K562 (cell line): ENCODE measurements around the gene LTBP1. TPM values are rescaled to one million over a fixed set of nuclear protein-coding genes. Genes with fewer than 3 reads are reported as not detected.

Experiments used
- BRD9 ChIP-seq: fragments of 450-650 bp; IDR thresholded peaks from 2 replicates; pipeline ENCODE4 v1.6.1; 2018; ENCODE audit warnings: low read depth; ENCODE audit not compliant: partially characterized antibody
- EP300 ChIP-seq: IDR thresholded peaks from 2 replicates; pipeline ENCODE4 v1.6.1; 2012; ENCODE audit warnings: low read length, improper control_type of control experiment
- FOSL1 ChIP-seq: fragments of 200-800 bp; sonication (Bioruptor generic); conservative IDR thresholded peaks from 2 replicates; pipeline ENCODE4 v1.6.1; 2016; ENCODE audit warnings: missing genetic modification characterization, missing compliant biosample characterization
- MEF2D ChIP-seq: conservative IDR thresholded peaks from 2 replicates; pipeline ENCODE4 v1.6.1; 2016; ENCODE audit warnings: low read depth, missing genetic modification characterization, missing compliant biosample characterization
- NCOA2 ChIP-seq, 2 experiments: fragments of 450-650 bp; IDR thresholded peaks; 2 replicates each; pipeline ENCODE4 v1.6.1; 2018; ENCODE audit warnings: mild to moderate bottlenecking in 2 of 2, moderate library complexity in 1 of 2; ENCODE audit not compliant: partially characterized antibody in 2 of 2
- NCOA4 ChIP-seq: fragments of 450-650 bp; IDR thresholded peaks from 2 replicates; pipeline ENCODE4 v1.6.1; 2018; ENCODE audit warnings: mild to moderate bottlenecking; ENCODE audit not compliant: partially characterized antibody
- NUFIP1 ChIP-seq: fragments of 450-650 bp; IDR thresholded peaks from 2 replicates; pipeline ENCODE4 v1.6.1; 2018; ENCODE audit not compliant: partially characterized antibody
- RAD51 ChIP-seq: fragments of 450-650 bp; IDR thresholded peaks from 2 replicates; pipeline ENCODE4 v1.7.1; 2016; ENCODE audit warnings: low read depth, mild to moderate bottlenecking, borderline replicate concordance
- RBM34 ChIP-seq: fragments of 200-400 bp; formaldehyde crosslinking; IDR thresholded peaks from 2 replicates; pipeline ENCODE4 v1.6.1; 2018; ENCODE audit warnings: low read length, borderline replicate concordance; ENCODE audit not compliant: insufficient read depth
- SAP30 ChIP-seq: fragments of 200-600 bp; sonication (generic); IDR thresholded peaks from 2 replicates; pipeline ENCODE4 v1.6.1; 2012; ENCODE audit warnings: borderline replicate concordance, low read depth, mild to moderate bottlenecking, moderate library complexity, low read length, control low read depth, inconsistent platforms; ENCODE audit not compliant: insufficient read depth, poor library complexity, severe bottlenecking
- SPI1 ChIP-seq: IDR thresholded peaks from 2 replicates; pipeline ENCODE4 v1.6.1; 2011; ENCODE audit warnings: low read depth, low read length, control low read depth, borderline replicate concordance
- TRIM28 ChIP-seq: fragments of 450-650 bp; IDR thresholded peaks from 2 replicates; pipeline ENCODE4 v1.6.1; 2017
- ZFP91 ChIP-seq: sonication (generic); formaldehyde crosslinking; IDR thresholded peaks from 2 replicates; pipeline ENCODE4 v1.8.0; 2022; ENCODE audit warnings: mild to moderate bottlenecking, missing genetic modification reagents
- ZNF146 ChIP-seq: IDR thresholded peaks from one replicate; pipeline ENCODE4 v1.6.1; 2018; ENCODE audit warnings: missing compliant biosample characterization; ENCODE audit not compliant: unreplicated experiment
- ZNF165 ChIP-seq: fragments of 250-450 bp; sonication (Bioruptor Pico); IDR thresholded peaks from 2 replicates; pipeline ENCODE4 v1.4.0; 2020; ENCODE audit warnings: borderline replicate concordance
- ZNF184 ChIP-seq: sonication (generic); formaldehyde crosslinking; IDR thresholded peaks from 2 replicates; pipeline ENCODE4 v1.5.0; 2020; ENCODE audit warnings: missing genetic modification reagents
- ZNF263 ChIP-seq: sonication (generic); formaldehyde crosslinking; IDR thresholded peaks from 2 replicates; pipeline ENCODE4 v1.8.0; 2022; ENCODE audit warnings: mild to moderate bottlenecking, missing genetic modification reagents, borderline replicate concordance
- ZNF551 ChIP-seq: fragments of 250-450 bp; sonication (Bioruptor Pico); IDR thresholded peaks from 2 replicates; pipeline ENCODE4 v1.5.0; 2021; ENCODE audit warnings: mild to moderate bottlenecking, moderate library complexity
- ZNF780A ChIP-seq: fragments of 250-450 bp; sonication (Bioruptor Pico); IDR thresholded peaks from 2 replicates; pipeline ENCODE4 v1.5.0; 2021; ENCODE audit warnings: mild to moderate bottlenecking
- polyA plus RNA-seq, 8 experiments: library from polyadenylated mRNA; depleted of rRNA in 4 of 8; stranded (reverse) in 5 of 8; unstranded in 3 of 8; fragments of >200 nt; fragmentation: Nextera tagmentation in 2 of 8; fragmentation: Illumina TruSeq in 1 of 8; extraction: Ambion mirVana in 2 of 8; extraction: Trizol in 1 of 8; gene quantifications; 2 replicates each; pipeline versions ENCODE4 v1.2.1 to v1.2.3, GENCODE V29; 2011 to 2014; ENCODE audit warnings: inconsistent platforms in 1 of 8, missing spikeins in 1 of 8
- total RNA-seq, 7 experiments: library from RNA; depleted of rRNA in 6 of 7; stranded (reverse); fragments of >200 nt in 6 of 7; fragmentation: Illumina TruSeq in 2 of 7; extraction: Trizol in 2 of 7; gene quantifications; 2 replicates each; pipeline versions ENCODE4 v1.2.1 to v1.2.3, GENCODE V29; 2011 to 2021; ENCODE audit warnings: low replicate concordance in 1 of 7
- TF ChIP-seq, protein P1 (sequence below): fragments of 450-650 bp; formaldehyde crosslinking; conservative IDR thresholded peaks from 2 replicates; pipeline ENCODE4 v1.4.0; 2022; ENCODE audit warnings: mild to moderate bottlenecking, missing genetic modification characterization
- TF ChIP-seq, protein P2 (sequence below): fragments of 450-650 bp; IDR thresholded peaks from 2 replicates; pipeline ENCODE4 v1.6.1; 2014; ENCODE audit warnings: low read depth, mild to moderate bottlenecking, moderate library complexity, borderline replicate concordance
- TF ChIP-seq, protein P3 (sequence below): fragments of 450-650 bp; formaldehyde crosslinking; IDR thresholded peaks from 2 replicates; pipeline ENCODE4 v1.4.0; 2020; ENCODE audit warnings: mild to moderate bottlenecking, moderate library complexity

LTBP1 gene
- total and polyA plus RNA-seq, 9 of the 15 experiments (the other 6 are each of a cell fraction or from before 2014, with no cell fraction given) = 3.6 to 16.4 (median 8.5) TPM

DNA sequence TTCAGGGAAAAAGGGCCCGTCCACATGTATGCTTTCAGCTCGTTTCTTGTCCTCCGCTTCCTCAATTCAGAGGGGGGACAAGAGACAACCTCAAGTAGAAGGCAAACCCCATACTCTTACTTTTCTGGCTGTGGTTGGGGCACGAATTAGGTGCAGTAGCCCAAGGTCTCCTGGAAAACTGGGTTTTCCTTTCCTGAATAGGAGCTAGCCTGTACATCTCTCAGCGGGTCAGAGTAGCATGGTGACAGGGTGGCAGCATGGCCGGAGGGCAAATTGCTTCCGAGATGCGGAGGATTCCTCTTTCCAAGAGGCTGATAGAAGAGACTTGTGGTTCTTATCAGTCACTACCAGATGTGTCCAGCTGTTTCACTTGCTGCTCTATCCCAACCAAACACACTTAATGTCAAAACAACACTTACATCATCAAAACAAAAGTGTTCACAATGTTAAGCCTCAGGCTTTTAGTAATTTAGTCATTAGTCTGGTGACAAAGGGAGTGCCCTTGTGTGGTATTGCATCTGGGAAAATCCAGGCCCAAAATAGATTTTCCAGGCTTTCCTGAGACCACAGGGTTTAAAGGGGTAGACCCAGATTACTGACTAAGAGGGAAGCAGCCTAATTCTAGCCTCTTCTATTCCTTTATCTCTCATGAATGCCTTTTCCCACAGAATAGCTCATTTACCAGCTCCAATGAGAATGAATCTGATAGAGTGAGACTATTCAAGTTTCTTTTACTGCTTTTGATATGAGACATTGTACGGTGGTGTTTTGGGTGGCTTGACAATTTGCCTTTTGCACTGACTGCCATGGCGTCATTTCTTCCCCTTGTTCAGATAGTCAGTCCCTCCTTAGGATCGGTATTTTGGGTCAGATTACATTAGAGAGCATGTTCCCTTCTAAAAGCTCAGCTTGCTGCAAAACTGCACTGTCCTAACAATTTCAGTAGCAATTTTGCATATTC lies 162.0 kb downstream of the LTBP1 start (continued):
- peak; percentile 92 for TF ChIP-seq FOSL1 (tag)
- no peak for TF ChIP-seq ZNF146 (CRISPR knock-in tag)
- TF ChIP-seq TRIM28 = peak; percentile 46; the same call in 1 of the 2 replicates
- TF ChIP-seq RAD51 = no peak
- TF ChIP-seq ZNF263 (CRISPR knock-in tag) = no peak; the same call in 1 of the 2 replicates
- no peak for TF ChIP-seq BRD9
- peak; percentile 86 for TF ChIP-seq ZFP91 (CRISPR knock-in tag)
- TF ChIP-seq NCOA4 = no peak
- TF ChIP-seq, protein P1, sequence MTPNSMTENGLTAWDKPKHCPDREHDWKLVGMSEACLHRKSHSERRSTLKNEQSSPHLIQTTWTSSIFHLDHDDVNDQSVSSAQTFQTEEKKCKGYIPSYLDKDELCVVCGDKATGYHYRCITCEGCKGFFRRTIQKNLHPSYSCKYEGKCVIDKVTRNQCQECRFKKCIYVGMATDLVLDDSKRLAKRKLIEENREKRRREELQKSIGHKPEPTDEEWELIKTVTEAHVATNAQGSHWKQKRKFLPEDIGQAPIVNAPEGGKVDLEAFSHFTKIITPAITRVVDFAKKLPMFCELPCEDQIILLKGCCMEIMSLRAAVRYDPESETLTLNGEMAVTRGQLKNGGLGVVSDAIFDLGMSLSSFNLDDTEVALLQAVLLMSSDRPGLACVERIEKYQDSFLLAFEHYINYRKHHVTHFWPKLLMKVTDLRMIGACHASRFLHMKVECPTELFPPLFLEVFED (CRISPR knock-in tag) = no peak
- TF ChIP-seq ZNF780A (CRISPR knock-in tag) = no peak
- TF ChIP-seq, protein P2, sequence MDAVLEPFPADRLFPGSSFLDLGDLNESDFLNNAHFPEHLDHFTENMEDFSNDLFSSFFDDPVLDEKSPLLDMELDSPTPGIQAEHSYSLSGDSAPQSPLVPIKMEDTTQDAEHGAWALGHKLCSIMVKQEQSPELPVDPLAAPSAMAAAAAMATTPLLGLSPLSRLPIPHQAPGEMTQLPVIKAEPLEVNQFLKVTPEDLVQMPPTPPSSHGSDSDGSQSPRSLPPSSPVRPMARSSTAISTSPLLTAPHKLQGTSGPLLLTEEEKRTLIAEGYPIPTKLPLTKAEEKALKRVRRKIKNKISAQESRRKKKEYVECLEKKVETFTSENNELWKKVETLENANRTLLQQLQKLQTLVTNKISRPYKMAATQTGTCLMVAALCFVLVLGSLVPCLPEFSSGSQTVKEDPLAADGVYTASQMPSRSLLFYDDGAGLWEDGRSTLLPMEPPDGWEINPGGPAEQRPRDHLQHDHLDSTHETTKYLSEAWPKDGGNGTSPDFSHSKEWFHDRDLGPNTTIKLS = 0 out of 2 replicates have a peak, but pooled peaks have one; percentile 31
- TF ChIP-seq ZNF551 (CRISPR knock-in tag) = no peak
- TF ChIP-seq MEF2D (tag) = peak; percentile 99
- no peak for TF ChIP-seq SAP30
- peak; percentile 91 for TF ChIP-seq ZNF184 (CRISPR knock-in tag)
- peak; percentile 67 to 74 for TF ChIP-seq NCOA2 (IDR thresholded peaks at IDR 0.05; ENCODE audit: partially characterized antibody in 2 of 2)
- TF ChIP-seq, protein P3, sequence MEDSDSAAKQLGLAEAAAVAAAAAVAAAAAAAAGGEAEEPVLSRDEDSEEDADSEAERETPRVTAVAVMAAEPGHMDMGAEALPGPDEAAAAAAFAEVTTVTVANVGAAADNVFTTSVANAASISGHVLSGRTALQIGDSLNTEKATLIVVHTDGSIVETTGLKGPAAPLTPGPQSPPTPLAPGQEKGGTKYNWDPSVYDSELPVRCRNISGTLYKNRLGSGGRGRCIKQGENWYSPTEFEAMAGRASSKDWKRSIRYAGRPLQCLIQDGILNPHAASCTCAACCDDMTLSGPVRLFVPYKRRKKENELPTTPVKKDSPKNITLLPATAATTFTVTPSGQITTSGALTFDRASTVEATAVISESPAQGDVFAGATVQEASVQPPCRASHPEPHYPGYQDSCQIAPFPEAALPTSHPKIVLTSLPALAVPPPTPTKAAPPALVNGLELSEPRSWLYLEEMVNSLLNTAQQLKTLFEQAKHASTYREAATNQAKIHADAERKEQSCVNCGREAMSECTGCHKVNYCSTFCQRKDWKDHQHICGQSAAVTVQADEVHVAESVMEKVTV = no peak
- TF ChIP-seq RBM34 = no peak
- TF ChIP-seq NUFIP1 = no peak
- TF ChIP-seq EP300 = peak; percentile 97
- peak; percentile 46; the same call in 1 of the 2 replicates for TF ChIP-seq SPI1
- TF ChIP-seq ZNF165 = no peak
